HL-60 (cell line): Measurements from ENCODE around the gene TSPAN2.

Source experiments
- CTCF ChIP-seq: IDR thresholded peaks from one replicate; pipeline ENCODE4 v1.5.1; 2011; ENCODE audit warnings: low read length, control low read depth, inconsistent platforms; ENCODE audit not compliant: insufficient read depth
- POLR2AphosphoS5 ChIP-seq: IDR thresholded peaks from 2 replicates; pipeline ENCODE4 v1.6.1; 2012; ENCODE audit warnings: low read depth

GRCh38 chr1:115064461-115064860, 24.8 kb downstream of the TSPAN2 start:
- no peak for TF ChIP-seq CTCF
- no peak for TF ChIP-seq POLR2AphosphoS5
